NCI-H748 (cell line): ENCODE data around the gene PTPN1.
"Not testable (repeated sequence)": the region's sequence is repeated elsewhere in the genome, so short reads cannot be mapped to it uniquely, and the experiment has no call there.

Experiments used
- DNase-seq: peaks from one replicate; lab custom pipeline; 2025; ENCODE audit not compliant: unreplicated experiment; lab: John Stamatoyannopoulos, UW

Gene PTPN1

DNA sequence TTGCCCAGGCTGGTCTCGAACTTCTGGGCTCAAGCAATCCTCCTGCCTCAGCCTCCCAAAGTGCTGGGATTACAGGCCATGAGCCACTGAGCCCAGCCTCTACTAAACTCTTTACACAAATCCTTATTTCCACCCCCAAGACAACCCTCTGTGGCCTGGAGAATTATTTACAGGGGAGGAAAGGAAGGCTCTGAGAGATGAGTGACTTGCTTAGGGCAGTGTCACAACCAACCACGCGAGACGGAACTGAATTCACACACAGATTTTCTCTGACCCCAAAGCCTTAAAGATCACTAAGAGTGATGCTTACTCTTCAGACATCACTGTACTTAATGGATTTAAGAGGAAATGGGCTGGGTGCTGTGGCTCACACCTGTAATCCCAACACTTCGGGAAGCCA is 95.0 kb downstream of the PTPN1 start:
- DNase-seq: no peak

DNA sequence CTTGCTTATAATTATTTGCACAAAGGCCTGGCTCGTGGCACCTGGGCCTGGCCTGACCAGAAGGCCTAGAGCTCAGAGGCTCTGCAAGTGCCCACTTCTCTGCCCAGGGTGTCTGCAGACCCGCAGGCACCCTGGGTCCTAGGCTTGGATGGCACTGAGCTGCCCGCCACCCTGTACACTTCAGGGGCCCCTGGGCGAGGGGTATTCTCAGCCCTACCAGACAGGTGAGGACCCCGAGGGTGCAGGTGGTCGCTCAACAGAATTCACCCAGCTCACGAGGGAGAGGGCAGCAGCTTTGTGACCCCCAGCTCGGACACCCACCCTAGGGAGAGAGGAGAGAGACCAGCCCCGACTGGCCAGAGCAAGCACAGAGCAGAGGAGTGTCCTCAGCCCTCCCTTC is 97.3 kb downstream of the PTPN1 start:
- DNase-seq: no peak

DNA sequence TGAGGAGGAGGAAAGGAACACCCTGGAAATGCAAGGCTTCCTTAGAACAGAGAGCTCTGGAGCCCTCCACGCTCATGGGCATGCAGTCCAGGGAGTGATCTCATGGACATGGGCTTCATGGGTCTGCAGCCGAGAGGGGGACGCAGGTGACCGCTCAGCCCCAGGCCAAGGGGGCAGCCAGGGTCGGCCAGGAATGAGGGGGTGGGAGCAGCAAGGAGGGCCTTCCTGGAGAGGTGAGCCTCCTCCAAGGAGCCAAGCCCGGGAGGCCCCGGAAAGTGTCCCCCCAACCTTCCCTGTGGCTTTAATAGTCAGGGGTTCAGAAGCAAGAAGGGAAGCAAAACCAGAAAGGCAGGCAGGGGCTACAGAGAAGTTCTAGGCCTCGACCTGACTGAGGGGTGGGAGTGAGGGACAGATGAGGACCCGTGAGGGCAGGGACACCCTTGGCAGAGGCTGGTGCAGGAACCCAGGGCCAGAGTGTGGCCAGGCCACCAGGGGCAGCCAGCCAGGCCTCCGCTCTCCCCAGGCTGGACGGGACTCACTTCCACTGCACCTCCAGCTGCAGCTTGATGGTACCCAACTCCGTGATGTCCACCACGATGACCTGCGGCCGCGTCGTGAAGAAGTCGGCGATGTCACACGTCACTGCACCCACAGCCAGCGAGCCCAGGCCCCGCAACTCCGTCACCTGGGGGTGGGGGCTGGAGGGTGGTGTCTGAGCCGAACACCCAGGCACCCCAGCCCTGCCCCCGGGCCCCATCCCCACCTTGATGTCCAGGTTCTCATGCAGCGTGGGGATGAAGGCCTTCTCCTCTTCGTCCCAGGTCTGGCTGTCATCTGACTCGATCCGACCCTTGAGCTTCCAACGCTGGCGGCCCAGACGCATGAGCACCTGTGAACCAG is 97.9 kb downstream of the PTPN1 start:
- DNase-seq: no peak

DNA sequence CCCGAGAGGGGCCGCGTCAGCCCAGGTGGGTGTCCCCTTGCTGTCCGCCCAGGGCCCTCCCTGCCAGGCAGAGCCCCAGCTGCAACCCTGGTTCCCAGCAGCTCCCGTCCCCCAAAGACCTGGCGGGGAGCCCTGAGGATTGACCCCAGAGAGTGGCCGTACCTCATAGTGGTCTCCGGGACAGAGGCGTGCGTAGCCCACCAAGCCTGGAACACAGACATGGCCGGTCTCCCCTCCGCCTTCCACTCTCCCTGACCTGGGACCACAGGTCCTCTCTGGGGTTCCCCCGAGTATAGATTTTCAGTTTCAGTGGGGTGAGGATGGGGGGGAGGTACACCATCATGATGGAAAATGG is 98.5 kb downstream of the PTPN1 start:
- DNase-seq: no peak

DNA sequence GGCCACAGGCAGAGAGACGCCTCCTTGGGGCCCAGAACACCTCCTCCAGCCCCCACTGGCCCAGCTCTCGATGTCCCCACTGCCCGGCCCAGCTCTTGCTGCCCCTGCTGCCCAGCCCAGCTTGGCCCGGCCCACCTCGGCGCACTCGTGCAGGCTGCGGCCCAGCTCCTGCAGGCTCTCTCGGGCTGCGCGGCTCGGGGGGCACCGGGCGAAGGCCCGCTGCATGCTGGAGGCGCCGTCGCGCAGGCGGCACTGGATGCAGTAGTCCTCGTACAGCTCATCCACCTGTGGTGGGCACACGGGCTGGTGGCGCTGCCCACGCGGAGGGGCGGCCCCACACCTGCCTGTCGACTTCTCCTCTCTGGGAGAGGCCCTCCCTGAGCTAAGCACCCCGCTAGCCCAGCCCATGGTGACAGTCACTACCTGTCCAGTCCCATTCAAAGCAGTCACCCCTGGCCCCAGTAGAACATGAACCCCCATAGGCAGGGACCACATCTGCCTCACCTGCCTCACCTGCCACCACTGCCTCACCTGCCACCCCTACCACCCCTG is 99.3 kb downstream of the PTPN1 start:
- no peak for DNase-seq

DNA sequence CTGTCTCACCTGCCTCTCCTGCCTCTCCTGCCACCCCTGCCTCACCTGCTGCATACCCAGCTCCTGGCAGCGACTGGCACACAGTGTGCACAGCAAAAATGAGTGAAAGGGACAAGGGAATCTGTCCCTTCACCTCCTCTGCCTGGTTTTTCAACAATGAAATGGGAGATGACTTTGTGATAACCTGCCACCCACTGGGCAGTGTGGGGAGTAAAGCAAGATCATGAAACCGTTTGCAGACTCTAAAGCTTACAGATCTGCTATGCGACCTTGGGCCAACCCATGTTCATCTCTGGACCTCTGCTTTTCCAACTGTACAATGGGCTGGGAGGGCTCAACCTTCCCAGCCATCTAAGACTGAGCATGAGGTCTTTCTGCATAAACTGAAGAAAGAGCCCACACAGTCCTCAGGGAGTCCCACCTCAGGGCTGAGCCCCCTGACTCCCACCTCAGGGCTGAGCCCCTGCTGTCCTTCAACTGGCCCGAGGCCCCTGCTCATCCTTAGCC is 100.1 kb downstream of the PTPN1 start:
- DNase-seq: no peak

DNA sequence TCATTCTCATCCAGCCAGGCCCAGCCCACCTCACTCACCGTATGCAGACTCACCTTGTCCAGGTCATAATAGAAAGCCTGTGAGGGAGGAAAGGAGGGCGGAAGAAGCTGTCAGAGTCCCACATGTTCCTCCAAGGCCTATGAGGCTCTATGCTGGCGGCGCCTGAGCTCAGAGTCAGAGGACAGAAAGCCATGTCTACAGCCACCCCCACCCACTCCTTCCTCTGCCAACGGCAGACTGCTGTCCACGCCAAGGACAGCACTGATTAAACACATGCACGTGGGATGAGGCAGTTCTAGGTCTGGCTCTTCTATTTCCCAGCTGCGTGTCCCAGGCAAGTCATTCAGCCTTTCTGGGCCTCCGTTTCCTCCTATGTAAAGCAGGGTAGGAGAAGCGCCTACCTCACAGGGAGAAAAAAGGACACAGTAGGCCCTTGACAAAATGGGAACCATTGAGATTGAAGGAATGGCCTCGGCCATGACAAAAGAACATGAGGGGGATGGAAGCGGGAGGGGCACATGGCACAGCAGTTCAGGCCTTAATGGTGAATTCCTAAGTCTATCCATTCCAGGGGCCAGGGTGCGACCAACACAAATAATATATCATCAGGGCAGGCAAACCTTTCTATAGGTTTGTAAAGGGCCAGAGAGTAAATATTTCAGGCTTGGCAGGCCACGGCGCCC is 101.1 kb downstream of the PTPN1 start:
- no peak for DNase-seq

DNA sequence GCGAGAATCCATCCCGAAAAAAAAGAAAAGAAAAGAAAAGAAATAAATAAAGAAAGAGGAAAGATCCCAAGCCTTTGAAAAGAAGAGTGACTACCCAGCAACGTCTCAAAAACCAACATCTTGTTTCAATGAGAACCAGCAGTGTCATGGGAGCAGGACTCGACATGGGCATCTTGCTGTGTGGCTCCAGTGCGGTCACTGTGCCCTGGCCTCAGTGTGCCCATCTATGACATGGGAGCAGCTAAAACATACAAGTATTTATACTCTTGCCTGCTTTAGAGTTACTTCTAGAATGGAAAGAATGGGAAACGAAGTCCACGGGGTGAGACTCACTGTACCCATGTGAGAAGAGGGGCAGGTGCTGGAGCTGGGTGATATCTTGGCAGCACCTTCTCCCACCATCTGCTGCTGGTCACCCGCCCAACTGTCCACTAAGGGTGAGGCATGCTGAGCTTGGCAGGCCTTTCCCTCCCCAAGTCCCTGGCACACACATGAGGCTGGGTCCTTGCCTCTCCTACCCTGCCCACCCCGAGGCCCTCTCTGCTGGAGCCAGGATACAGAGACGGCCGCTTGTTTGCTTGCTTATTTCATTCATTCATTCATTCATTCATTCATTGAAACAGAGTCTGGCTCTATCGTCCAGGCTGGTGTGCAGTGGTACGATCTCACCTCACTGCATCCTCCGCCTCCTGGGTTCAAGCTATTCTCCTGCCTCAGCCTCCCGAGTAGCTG is 103.4 kb downstream of the PTPN1 start:
- no peak for DNase-seq

DNA sequence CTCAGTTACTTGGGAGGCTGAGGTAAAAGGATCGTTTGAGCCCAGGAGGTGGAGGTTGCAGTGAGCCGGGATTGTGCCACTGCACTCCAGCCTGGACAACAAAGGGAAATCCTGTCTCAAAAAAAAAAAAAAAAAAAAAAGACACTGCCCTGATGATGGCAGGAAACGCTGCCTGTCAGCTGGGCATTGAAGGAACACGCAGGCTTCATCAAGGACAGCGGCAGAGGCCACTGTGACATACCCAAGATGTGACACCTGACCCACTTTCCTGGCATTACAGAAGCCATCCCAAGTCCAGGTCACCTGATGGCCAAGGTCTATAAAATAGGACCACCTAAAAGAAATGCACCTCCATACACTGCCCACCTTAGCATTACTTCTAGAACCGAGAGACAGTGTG is 105.2 kb downstream of the PTPN1 start:
- no peak for DNase-seq

DNA sequence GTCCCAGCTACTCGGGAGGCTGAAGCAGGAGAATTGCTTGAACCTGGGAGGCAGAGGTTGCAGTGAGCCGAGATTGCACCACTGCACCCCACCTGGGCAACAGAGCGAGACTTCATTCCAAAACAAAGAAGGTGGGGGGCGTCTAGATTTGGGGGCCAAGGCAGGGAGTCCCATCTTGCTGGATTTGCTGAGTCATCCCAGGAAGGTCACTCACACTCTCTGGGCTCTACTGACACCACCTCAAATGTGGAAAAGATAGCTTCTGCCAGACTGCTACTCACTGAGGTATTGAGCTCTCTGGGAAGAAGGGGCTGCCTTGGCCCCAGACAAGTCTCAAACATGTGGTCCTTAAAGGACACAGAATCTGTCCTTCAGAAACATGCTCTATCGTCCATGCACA is 106.8 kb downstream of the PTPN1 start:
- DNase-seq: no peak

DNA sequence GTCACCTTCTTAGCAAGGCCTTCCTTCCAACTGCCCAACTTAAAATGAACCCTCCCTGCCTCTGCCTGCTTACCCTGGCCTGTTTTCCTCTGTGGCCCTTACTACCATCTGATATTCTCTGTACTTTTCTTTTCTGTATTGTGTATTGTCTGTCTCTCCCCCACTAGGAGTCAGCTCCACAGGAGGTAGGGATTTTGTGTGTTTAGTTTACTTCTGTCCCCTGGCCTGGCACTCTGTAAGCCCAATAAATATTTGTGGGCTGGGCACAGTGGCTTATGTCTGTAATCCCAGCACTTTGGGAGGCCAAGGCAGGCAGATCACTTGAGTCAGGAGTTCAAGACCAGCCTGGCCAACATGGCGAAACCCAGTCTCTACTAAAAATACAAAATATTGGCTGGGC is 108.4 kb downstream of the PTPN1 start:
- no peak for DNase-seq

DNA sequence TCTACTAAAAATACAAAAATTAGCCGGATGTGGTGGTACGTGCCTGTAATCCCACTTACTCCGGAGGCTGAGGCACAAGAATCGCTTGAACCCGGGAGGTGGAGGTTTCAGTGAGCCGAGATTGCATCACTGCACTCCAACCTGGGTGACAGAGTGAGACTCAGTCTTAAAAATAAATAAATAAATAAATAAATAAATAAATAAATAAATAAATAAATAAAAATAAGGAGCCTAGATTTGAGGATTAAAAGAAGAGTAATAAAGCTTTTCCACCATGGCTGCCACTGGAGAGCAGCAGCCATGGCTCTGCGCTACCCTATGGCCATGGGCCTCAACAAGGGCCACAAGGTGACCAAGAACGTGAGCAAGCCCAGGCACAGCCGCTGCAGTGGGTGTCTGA is 110.3 kb downstream of the PTPN1 start:
- DNase-seq: not testable (repeated sequence)

DNA sequence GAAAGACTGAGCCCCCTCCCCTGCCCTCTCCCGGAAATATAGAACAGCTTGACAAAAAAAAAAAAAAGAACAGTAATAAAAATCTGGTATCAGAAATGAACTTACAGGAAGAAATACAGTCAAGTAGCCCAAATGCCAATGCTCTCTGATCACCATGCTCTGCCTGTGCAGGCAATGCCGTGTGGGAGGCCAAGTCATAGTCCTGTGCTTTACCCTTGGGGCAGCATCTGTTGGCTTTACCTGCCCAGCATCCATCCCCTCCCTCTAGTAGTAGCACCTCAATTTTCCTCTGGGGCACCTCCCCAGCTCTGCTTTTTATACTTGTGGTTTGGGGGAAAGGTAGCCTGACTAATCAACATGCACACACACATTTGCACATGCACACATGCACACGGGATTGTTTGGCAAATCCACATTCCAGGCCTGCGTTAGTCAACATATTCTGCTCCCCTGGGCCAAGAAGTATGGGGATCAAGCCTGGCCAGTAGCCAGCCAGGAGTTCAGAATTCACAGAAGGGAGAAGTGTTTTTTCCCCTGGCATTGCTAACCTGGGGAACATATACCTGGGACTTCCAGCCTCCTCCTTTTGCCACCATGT is 111.0 kb downstream of the PTPN1 start:
- DNase-seq: no peak

DNA sequence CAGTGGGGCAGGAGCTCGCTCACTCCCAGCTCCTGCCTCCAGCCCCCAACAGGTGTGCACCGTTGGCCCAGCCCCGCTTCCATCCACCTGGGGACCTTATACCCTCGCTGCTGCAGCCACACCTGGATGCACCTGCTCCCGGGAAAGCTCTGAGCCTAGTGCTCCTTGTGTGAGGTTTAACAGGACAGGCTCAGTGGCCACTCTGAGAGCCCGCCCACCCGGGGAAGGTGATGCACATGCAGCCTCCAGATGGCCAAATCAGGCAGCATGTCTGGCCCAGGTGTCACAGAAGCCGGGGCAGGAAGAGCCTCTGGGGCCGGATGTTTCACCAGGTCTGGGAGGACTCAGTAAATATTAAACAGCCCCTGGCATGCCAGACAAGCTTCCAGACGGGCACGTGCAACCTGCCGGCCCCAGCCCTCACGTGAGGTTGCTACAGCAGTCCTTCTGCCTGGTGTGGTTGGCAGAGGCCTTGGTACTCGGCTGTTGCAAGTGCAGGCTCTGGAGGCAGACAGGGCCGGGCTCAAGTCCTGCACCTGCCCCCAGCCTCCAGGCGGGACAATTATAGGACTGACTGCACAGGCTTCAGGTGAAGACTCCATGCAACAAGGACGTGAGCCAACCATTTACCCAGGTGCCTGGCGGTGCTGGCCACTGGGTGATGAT is 114.3 kb downstream of the PTPN1 start:
- peak; percentile 38 for DNase-seq

DNA sequence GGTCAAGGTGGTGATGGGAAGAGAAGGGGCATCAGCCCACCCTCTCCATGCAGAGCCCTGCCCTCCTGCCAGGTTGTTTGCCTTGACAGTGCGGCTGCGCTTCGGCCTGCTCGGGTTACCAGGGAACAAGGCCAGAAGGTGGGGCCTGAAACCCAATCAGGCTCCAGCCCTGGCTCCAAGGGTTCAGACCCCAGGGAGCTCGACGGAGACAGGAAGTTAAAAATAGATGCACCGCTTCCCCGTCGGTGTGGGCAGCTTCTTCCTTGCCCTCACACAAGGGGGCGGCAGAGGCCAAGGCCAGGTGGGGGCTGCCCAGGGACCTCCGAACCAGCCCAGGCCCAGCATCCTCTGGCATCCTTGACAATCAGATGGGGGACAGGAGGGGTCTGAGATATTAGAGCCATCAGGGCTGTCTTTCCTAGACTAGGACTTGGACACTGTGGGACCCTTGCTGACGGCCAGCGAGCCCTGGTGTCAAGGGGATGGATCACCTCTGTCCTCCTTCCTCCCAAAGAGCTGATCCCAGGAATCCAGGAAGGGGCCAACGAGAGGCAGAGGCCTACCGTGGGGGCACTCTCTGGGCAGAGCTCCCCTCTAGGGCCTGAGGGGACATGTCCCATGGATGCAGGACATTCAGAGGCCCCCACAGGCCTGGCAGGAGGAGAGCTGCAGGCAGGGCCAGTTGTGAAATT is 115.9 kb downstream of the PTPN1 start:
- peak; percentile 15 for DNase-seq

DNA sequence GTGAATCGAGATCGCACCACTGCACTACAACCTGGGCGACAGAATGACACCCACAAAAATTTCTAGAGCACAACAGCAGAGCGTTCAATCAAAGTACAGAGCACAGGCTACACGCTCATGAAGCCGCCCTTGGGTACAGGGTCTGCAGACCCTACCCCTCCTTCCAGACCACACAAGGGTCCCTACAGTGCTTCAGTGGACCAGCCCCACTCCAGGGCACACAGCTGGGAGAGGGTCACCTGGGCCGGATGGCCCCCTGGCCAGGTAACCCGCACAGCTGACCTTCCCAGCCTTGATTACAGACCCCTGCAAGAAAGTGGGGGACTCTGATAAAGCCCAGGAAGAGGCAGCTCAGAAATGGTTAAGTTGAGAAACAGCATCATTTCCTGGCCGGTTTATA is 117.6 kb downstream of the PTPN1 start:
- no peak for DNase-seq

DNA sequence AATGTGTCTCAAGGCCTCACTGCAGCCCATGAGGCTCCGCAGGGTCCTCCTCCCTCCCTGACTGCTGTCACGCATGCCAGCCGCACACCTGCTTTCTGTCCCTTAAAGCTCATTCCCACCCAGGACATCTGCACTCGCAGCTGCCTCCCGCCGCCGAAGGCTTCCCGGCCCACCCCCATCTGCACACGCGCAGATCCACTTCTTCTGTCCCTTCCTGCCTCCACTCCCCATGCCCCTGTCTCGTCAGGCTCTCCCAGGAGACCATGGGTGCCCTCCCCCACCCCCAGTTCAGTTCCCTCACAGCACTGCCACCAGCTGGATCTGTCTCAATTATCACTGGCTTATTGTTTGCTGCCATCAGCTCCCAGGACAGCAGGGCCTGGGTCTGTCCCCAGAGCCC is 118.1 kb downstream of the PTPN1 start:
- DNase-seq: no peak

DNA sequence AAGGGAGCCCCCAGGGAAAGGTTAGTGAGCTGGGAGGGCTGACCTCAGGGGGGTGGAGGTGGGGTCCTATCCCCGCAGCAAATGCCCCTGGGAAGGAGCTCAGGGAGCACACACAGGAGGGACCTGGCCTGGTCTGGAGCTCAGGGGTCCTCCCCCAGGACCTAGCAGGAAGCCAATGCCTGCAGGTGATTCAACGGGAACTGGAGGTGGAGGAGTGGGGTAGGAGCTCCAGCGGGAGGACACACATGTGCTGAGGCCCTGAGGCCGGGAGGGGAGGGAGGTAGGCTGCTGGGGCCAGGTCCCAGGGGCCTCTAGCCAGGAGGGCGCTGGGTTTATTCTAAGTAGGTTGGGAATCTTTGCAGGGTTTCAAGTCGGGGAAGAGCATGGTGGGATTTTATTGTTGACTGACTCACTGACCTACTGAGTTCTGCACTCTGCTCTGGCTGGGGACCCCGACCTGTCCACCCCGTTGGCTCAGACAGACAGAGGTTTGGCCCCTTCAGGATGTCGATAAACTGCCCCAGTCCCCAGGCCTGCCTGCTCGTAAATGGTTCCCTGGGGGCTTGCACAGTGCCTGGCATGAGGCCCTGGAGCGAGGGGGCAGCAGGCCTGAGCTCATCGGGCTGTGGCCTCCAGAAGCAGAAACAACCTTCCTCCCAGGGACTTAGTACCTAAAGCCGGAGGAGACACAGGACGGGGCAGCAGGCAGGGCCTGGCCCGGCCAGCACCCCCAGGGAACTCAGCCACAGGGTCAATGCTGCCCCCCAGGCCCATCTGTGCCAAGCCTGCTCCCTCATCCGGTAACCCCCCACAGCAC is 118.9 kb downstream of the PTPN1 start:
- no peak for DNase-seq

DNA sequence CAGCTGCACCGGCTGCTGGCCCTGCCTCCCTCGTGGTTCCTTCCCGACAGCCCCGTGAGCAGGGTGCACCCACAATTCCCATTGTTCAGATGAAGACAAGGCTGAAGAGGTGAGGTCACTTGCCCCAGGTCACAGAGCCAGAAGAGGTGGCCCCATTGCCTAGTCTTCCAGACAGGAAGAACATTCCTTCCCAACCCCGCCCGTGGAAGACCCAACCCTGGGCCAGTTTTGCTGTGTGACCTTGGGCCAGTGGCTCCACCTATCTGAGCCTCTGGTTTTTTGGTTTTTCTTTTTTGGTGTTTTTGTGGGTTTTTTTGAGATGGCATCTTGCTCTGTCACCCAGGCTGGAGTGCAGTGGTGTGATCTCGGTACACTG is 119.5 kb downstream of the PTPN1 start:
- DNase-seq: no peak
